HEK293 (cell line): ENCODE measurements around the gene WARS2.

Source experiments
- CTCF ChIA-PET: fragments of 350-600 bp; formaldehyde crosslinking; extraction: SDS; loops from one replicate; lab custom pipeline; 2021; ENCODE audit warnings: antibody characterized with exemption; lab: Yijun Ruan, JAX
- POLR2A ChIA-PET: fragments of 300-600 bp; formaldehyde crosslinking; extraction: SDS; loops from one replicate; lab custom pipeline; 2020; ENCODE audit warnings: antibody characterized with exemption, inconsistent platforms; lab: Yijun Ruan, JAX
- H3K27ac ChIP-seq: fragments of 200-500 bp; sonication (Bioruptor generic); 2 replicates; pipeline ENCODE4 v1.5.1; 2014; ENCODE audit warnings: low read depth, low read length, control low read depth, inconsistent platforms; ENCODE audit errors: extremely low read depth
- H3K36me3 ChIP-seq, 2 experiments: fragments of 200-500 bp in 1 of 2; sonication (Bioruptor generic) in 1 of 2; 1 replicate in 1 of 2; 2 replicates in 1 of 2; pipeline ENCODE4 v1.5.1; 2014 to 2017; ENCODE audit warnings: inconsistent platforms in 2 of 2, low read length in 2 of 2; ENCODE audit not compliant: control insufficient read depth in 2 of 2, insufficient read depth in 1 of 2
- H3K4me1 ChIP-seq: fragments of 200-500 bp; sonication (Bioruptor generic); 2 replicates; pipeline ENCODE4 v1.5.1; 2014; ENCODE audit warnings: mild to moderate bottlenecking, low read length, inconsistent platforms; ENCODE audit not compliant: control insufficient read depth, insufficient read depth
- H3K4me3 ChIP-seq: 2 replicates; pipeline ENCODE4 v1.5.1; 2011; ENCODE audit warnings: low read depth, mild to moderate bottlenecking, control low read depth, low read length, moderate library complexity
- H3K9me3 ChIP-seq: fragments of 200-500 bp; sonication (Bioruptor generic); 2 replicates; pipeline ENCODE4 v1.5.1; 2014; ENCODE audit warnings: low read depth, low read length, inconsistent platforms; ENCODE audit not compliant: control insufficient read depth, insufficient read depth
- AEBP2 ChIP-seq: fragments of 450-650 bp; formaldehyde crosslinking; IDR thresholded peaks from 2 replicates; pipeline ENCODE4 v1.5.1; 2016; ENCODE audit warnings: missing biosample characterization, missing genetic modification characterization, borderline replicate concordance
- EGR2 ChIP-seq: fragments of 450-650 bp; formaldehyde crosslinking; IDR thresholded peaks from 2 replicates; pipeline ENCODE4 v1.5.1; 2016; ENCODE audit warnings: low read depth, missing biosample characterization, missing genetic modification characterization
- FEZF1 ChIP-seq: fragments of 450-650 bp; formaldehyde crosslinking; IDR thresholded peaks from 2 replicates; pipeline ENCODE4 v1.5.1; 2016; ENCODE audit warnings: missing biosample characterization, missing genetic modification characterization
- GLIS2 ChIP-seq: fragments of 450-650 bp; formaldehyde crosslinking; IDR thresholded peaks from 2 replicates; pipeline ENCODE4 v1.5.1; 2016; ENCODE audit warnings: missing biosample characterization, missing genetic modification characterization
- KLF10 ChIP-seq: fragments of 450-650 bp; IDR thresholded peaks from 2 replicates; pipeline ENCODE4 v1.5.1; 2018; ENCODE audit warnings: missing biosample characterization, mild to moderate bottlenecking, missing genetic modification characterization
- KLF7 ChIP-seq: fragments of 450-650 bp; formaldehyde crosslinking; IDR thresholded peaks from 2 replicates; pipeline ENCODE4 v1.5.1; 2016; ENCODE audit warnings: missing biosample characterization, missing genetic modification characterization, borderline replicate concordance
- OVOL3 ChIP-seq: fragments of 450-650 bp; formaldehyde crosslinking; IDR thresholded peaks from 2 replicates; pipeline ENCODE4 v1.5.1; 2016; ENCODE audit warnings: missing biosample characterization, missing genetic modification characterization
- PBX3 ChIP-seq: sonication (generic); formaldehyde crosslinking; IDR thresholded peaks from 2 replicates; pipeline ENCODE4 v1.8.1; 2022; ENCODE audit warnings: mild to moderate bottlenecking, moderate library complexity, missing genetic modification reagents
- SCRT1 ChIP-seq: fragments of 450-650 bp; formaldehyde crosslinking; IDR thresholded peaks from 2 replicates; pipeline ENCODE4 v1.5.1; 2016; ENCODE audit warnings: missing biosample characterization, missing genetic modification characterization, borderline replicate concordance
- SCRT2 ChIP-seq: fragments of 450-650 bp; formaldehyde crosslinking; IDR thresholded peaks from 2 replicates; pipeline ENCODE4 v1.5.1; 2016; ENCODE audit warnings: missing biosample characterization, missing genetic modification characterization
- SP7 ChIP-seq: fragments of 450-650 bp; formaldehyde crosslinking; IDR thresholded peaks from 2 replicates; pipeline ENCODE4 v1.5.1; 2016; ENCODE audit warnings: missing biosample characterization, missing genetic modification characterization
- ZBTB49 ChIP-seq: fragments of 450-650 bp; formaldehyde crosslinking; IDR thresholded peaks from 2 replicates; pipeline ENCODE4 v1.5.1; 2016; ENCODE audit warnings: missing biosample characterization, missing genetic modification characterization, low read depth
- ZBTB8A ChIP-seq: fragments of 450-650 bp; formaldehyde crosslinking; IDR thresholded peaks from 2 replicates; pipeline ENCODE4 v1.5.1; 2016; ENCODE audit warnings: missing biosample characterization, missing genetic modification characterization
- ZNF175 ChIP-seq: fragments of 450-650 bp; formaldehyde crosslinking; IDR thresholded peaks from 2 replicates; pipeline ENCODE4 v1.5.1; 2016; ENCODE audit warnings: missing biosample characterization, missing genetic modification characterization
- ZNF239 ChIP-seq: fragments of 450-650 bp; formaldehyde crosslinking; IDR thresholded peaks from 2 replicates; pipeline ENCODE4 v1.5.1; 2016; ENCODE audit warnings: missing biosample characterization, missing genetic modification characterization
- ZNF292 ChIP-seq: fragments of 450-650 bp; formaldehyde crosslinking; IDR thresholded peaks from 2 replicates; pipeline ENCODE4 v1.5.1; 2016; ENCODE audit warnings: low read depth, missing biosample characterization, missing genetic modification characterization, borderline replicate concordance
- ZNF341 ChIP-seq: fragments of 450-650 bp; formaldehyde crosslinking; IDR thresholded peaks from 2 replicates; pipeline ENCODE4; 2016; ENCODE audit warnings: low read depth, missing biosample characterization, missing genetic modification characterization
- ZNF423 ChIP-seq: fragments of 450-650 bp; formaldehyde crosslinking; IDR thresholded peaks from 2 replicates; pipeline ENCODE4 v1.5.1; 2016; ENCODE audit warnings: missing biosample characterization, missing genetic modification characterization
- ZNF433 ChIP-seq: fragments of 450-650 bp; formaldehyde crosslinking; IDR thresholded peaks from 2 replicates; pipeline ENCODE4 v1.5.1; 2016; ENCODE audit warnings: missing biosample characterization, missing genetic modification characterization, low read depth
- ZNF529 ChIP-seq: fragments of 450-650 bp; formaldehyde crosslinking; IDR thresholded peaks from 2 replicates; pipeline ENCODE4 v1.5.1; 2017; ENCODE audit warnings: missing genetic modification characterization, missing biosample characterization; ENCODE audit not compliant: insufficient replicate concordance
- ZNF544 ChIP-seq: fragments of 450-650 bp; formaldehyde crosslinking; IDR thresholded peaks from 2 replicates; pipeline ENCODE4 v1.5.0; 2017; ENCODE audit warnings: missing biosample characterization, missing genetic modification characterization
- ZNF585B ChIP-seq: fragments of 450-650 bp; formaldehyde crosslinking; IDR thresholded peaks from 2 replicates; pipeline ENCODE4 v1.5.1; 2016; ENCODE audit warnings: missing biosample characterization, missing genetic modification characterization
- ZNF645 ChIP-seq: fragments of 450-650 bp; formaldehyde crosslinking; IDR thresholded peaks from 2 replicates; pipeline ENCODE4; 2016; ENCODE audit warnings: missing biosample characterization, missing genetic modification characterization
- ZNF670 ChIP-seq: fragments of 450-650 bp; formaldehyde crosslinking; IDR thresholded peaks from 2 replicates; pipeline ENCODE4 v1.5.1; 2016; ENCODE audit warnings: missing biosample characterization, missing genetic modification characterization, low read depth
- ZNF707 ChIP-seq: fragments of 450-650 bp; formaldehyde crosslinking; IDR thresholded peaks from 2 replicates; pipeline ENCODE4 v1.5.1; 2016; ENCODE audit warnings: missing biosample characterization, missing genetic modification characterization
- ZNF777 ChIP-seq: fragments of 450-650 bp; formaldehyde crosslinking; IDR thresholded peaks from 2 replicates; pipeline ENCODE4 v1.5.1; 2017; ENCODE audit warnings: missing biosample characterization, missing genetic modification characterization, borderline replicate concordance
- ZSCAN16 ChIP-seq: fragments of 450-650 bp; formaldehyde crosslinking; IDR thresholded peaks from 2 replicates; pipeline ENCODE4 v1.5.1; 2016; ENCODE audit warnings: missing biosample characterization, missing genetic modification characterization
- ZSCAN23 ChIP-seq: fragments of 450-650 bp; formaldehyde crosslinking; IDR thresholded peaks from 2 replicates; pipeline ENCODE4 v1.5.1; 2016; ENCODE audit warnings: missing biosample characterization, missing genetic modification characterization

Gene WARS2

GRCh38 chr1:119102051-119102450 is 38.4 kb downstream of the WARS2 start (continued):
- TF ChIP-seq EGR2 (no peak), ZSCAN23 (tag by site-specific recombination) (no peak), ZNF777 (tag by site-specific recombination) (no peak), ZNF670 (no peak)

GRCh38 chr1:119101563-119101962 is 38.9 kb downstream of the WARS2 start:
- Histone ChIP-seq H3K27ac (no peak overlapping the region), H3K36me3 (no peaks in the 10 kb centered on the region), H3K4me3 (no peak overlapping the region), H3K9me3 (no peaks in the 10 kb centered on the region), H3K4me1 (no peaks in the 10 kb centered on the region)
- TF ChIP-seq PBX3 (CRISPR knock-in tag) (no peak), AEBP2 (no peak), ZNF645 (no peak), ZNF544 (tag by site-specific recombination) (no peak), ZNF585B (tag by site-specific recombination) (no peak), SP7 (no peak), KLF7 (tag by site-specific recombination) (no peak), KLF10 (no peak), GLIS2 (tag by site-specific recombination) (no peak), ZBTB8A (tag by site-specific recombination) (no peak), ZNF529 (tag by site-specific recombination) (no peak)
- CTCF ChIA-PET: no interaction called here
- POLR2A ChIA-PET: no interaction called here

- TF ChIP-seq KLF7 (tag by site-specific recombination) (no peak), SCRT1 (tag by site-specific recombination) (peak; percentile 50; the same call in 1 of the 2 replicates), SCRT2 (tag by site-specific recombination) (peak; percentile 84)
- H3K4me3 ChIP-seq: no peak overlapping the region
- POLR2A ChIA-PET: no interaction called here
- H3K27ac ChIP-seq: no peak overlapping the region
- CTCF ChIA-PET: interaction anchor here (0.7 kb wide), 1 partner anchor 26 kb away, joined by 3 read pairs; no protein-coding TSS in a partner anchor
- H3K4me1 ChIP-seq: no peaks in the 10 kb centered on the region
- H3K9me3 ChIP-seq: no peaks in the 10 kb centered on the region
- no peaks in the 10 kb centered on the region for H3K36me3 ChIP-seq
Measured at GRCh38 chr1:119099775-119100174, 40.7 kb downstream of the WARS2 start.

- no peak overlapping the region for H3K27ac ChIP-seq
- H3K4me1 ChIP-seq: no peaks in the 10 kb centered on the region
- CTCF ChIA-PET: no interaction called here
- no peak overlapping the region for H3K4me3 ChIP-seq
- no peaks in the 10 kb centered on the region for H3K9me3 ChIP-seq
- no peaks in the 10 kb centered on the region for H3K36me3 ChIP-seq
- POLR2A ChIA-PET: no interaction called here
- no peak for TF ChIP-seq ZBTB49 (tag by site-specific recombination)
- no peak for TF ChIP-seq ZSCAN16 (tag by site-specific recombination)
- TF ChIP-seq FEZF1 (tag by site-specific recombination): no peak
- no peak for TF ChIP-seq ZNF423 (tag by site-specific recombination)
- no peak for TF ChIP-seq ZNF341 (tag by site-specific recombination)
- no peak for TF ChIP-seq ZNF707 (tag by site-specific recombination)
- no peak for TF ChIP-seq ZNF433 (tag by site-specific recombination)
- TF ChIP-seq ZNF175 (tag by site-specific recombination): no peak
- no peak for TF ChIP-seq ZNF292 (tag by site-specific recombination)
- no peak for TF ChIP-seq ZNF239 (tag by site-specific recombination)
- no peak for TF ChIP-seq OVOL3 (tag by site-specific recombination)
Measured at GRCh38 chr1:119097380-119097779, 43.1 kb downstream of the WARS2 start.
